Thyroid gland (tissue), 4 donors: ENCODE results near the gene CCDC34. TPM values are rescaled to one million over a fixed set of nuclear protein-coding genes. Genes with fewer than 3 reads are reported as not detected.

Experiments
- DNase-seq, 2 donors: peaks; one replicate each; pipeline ENCODE4 v3.0.0-alpha.2; 2019
- H3K27ac ChIP-seq, 3 donors: fragments of 200-600 bp; sonication (generic); 1 replicate in 2 of 3; 2 replicates in 1 of 3; pipeline ENCODE4 v1.5.1; 2016 to 2019; ENCODE audit warnings: mild to moderate bottlenecking in 1 of 3, moderate library complexity in 1 of 3
- H3K27me3 ChIP-seq: fragments of 200-600 bp; sonication (generic); one replicate; pipeline ENCODE4 v1.5.1; 2019
- H3K36me3 ChIP-seq, 2 donors: fragments of 200-600 bp; sonication (generic); one replicate each; pipeline ENCODE4 v1.5.1; 2016 to 2019
- H3K4me1 ChIP-seq, 2 donors: fragments of 200-600 bp; sonication (generic); one replicate each; pipeline ENCODE4 v1.5.1; 2017 to 2019
- H3K4me3 ChIP-seq, 3 donors: fragments of 200-600 bp; sonication (generic); replicated peaks in 1 of 3; 1 replicate in 2 of 3; 2 replicates in 1 of 3; pipeline ENCODE4 v1.5.1; 2016; ENCODE audit warnings: mild to moderate bottlenecking in 1 of 3
- H3K9me3 ChIP-seq: fragments of 200-600 bp; sonication (generic); one replicate; pipeline ENCODE4 v1.5.1; 2017
- CTCF ChIP-seq, 6 experiments: fragments of 200-600 bp in 3 of 6; fragments of 450-650 bp in 3 of 6; sonication (generic) in 3 of 6; IDR thresholded peaks; one replicate each; pipeline ENCODE4 v1.5.1; 2016 to 2019; ENCODE audit warnings: antibody characterized with exemption in 6 of 6, mild to moderate bottlenecking in 2 of 6, inconsistent platforms in 1 of 6, moderate library complexity in 1 of 6
- POLR2A ChIP-seq, 2 donors: fragments of 450-650 bp; IDR thresholded peaks; one replicate each; pipeline ENCODE4 v1.6.1; 2017; ENCODE audit warnings: antibody characterized with exemption in 2 of 2, mild to moderate bottlenecking in 2 of 2, moderate library complexity in 1 of 2
- WGBS, 2 donors: methylation state at CpG; one replicate each; pipeline ENCODE4 v1.1.5; 2017; 5-methylcytosine and 5-hydroxymethylcytosine counted together
- intact Hi-C: fragments of 100-400 bp; cut with DNase I; formaldehyde crosslinking; loops from one replicate; pipeline ENCODE4 v1.15.1; 2023
- total RNA-seq, 4 donors: library from RNA; depleted of rRNA; stranded (reverse); fragments of >200 nt; gene quantifications; one replicate each; pipeline ENCODE4 v1.2.3, GENCODE V29; 2016

Gene CCDC34
- total RNA-seq, 4 donors from 2014 or later: 2.1 to 4.6 (median 3.9) TPM

GRCh38 chr11:27305751-27306150 lies 57.3 kb downstream of the CCDC34 start:
- Histone ChIP-seq H3K4me1 (no peaks in the 10 kb centered on the region), H3K27ac (no peak overlapping the region), H3K4me3 (no peak overlapping the region), H3K9me3 (no peaks in the 10 kb centered on the region), H3K27me3 (no peaks in the 10 kb centered on the region), H3K36me3 (no peaks in the 10 kb centered on the region)
- TF ChIP-seq CTCF (IDR thresholded peaks at IDR 0.05): no peak
- TF ChIP-seq POLR2A (IDR thresholded peaks at IDR 0.05): no peak
- no peak for DNase-seq
- intact Hi-C loops: no loop called here
- WGBS, 2 donors: 96 to 100% methylated on average over 2 to 3 of the region's 3 CpGs

GRCh38 chr11:27304514-27304913 lies 58.5 kb downstream of the CCDC34 start:
- 90 to 93% methylated on average over 3 to 4 of the region's 8 CpGs for WGBS, 2 donors
- Histone ChIP-seq H3K27ac (no peak overlapping the region), H3K4me3 (no peak overlapping the region), H3K36me3 (no peaks in the 10 kb centered on the region), H3K27me3 (no peaks in the 10 kb centered on the region), H3K4me1 (no peaks in the 10 kb centered on the region), H3K9me3 (no peaks in the 10 kb centered on the region)
- DNase-seq: no peak
- intact Hi-C loops: no loop called here
- no peak for TF ChIP-seq CTCF (IDR thresholded peaks at IDR 0.05)
- TF ChIP-seq POLR2A (IDR thresholded peaks at IDR 0.05): no peak

GRCh38 chr11:27303903-27304302 lies 59.1 kb downstream of the CCDC34 start:
- H3K4me3 ChIP-seq: no peak overlapping the region
- H3K36me3 ChIP-seq: no peaks in the 10 kb centered on the region
- no peak overlapping the region for H3K27ac ChIP-seq
- no peak for DNase-seq
- no peaks in the 10 kb centered on the region for H3K27me3 ChIP-seq
- WGBS, 2 donors: 79 to 93% methylated on average over 5 of the region's 5 CpGs
- H3K9me3 ChIP-seq: no peaks in the 10 kb centered on the region
- TF ChIP-seq POLR2A (IDR thresholded peaks at IDR 0.05) (no peak), CTCF (IDR thresholded peaks at IDR 0.05) (no peak)
- intact Hi-C loops: no loop called here
- no peaks in the 10 kb centered on the region for H3K4me1 ChIP-seq

- Histone ChIP-seq H3K4me1 (no peaks in the 10 kb centered on the region), H3K27me3 (no peaks in the 10 kb centered on the region), H3K4me3 (no peak overlapping the region), H3K9me3 (no peaks in the 10 kb centered on the region), H3K36me3 (no peaks in the 10 kb centered on the region), H3K27ac (no peak overlapping the region)
- TF ChIP-seq CTCF (IDR thresholded peaks at IDR 0.05) (no peak), POLR2A (IDR thresholded peaks at IDR 0.05) (no peak)
- DNase-seq: no peak
- intact Hi-C loops: no loop called here
Measured at GRCh38 chr11:27300974-27301373, 62.0 kb downstream of the CCDC34 start.

GRCh38 chr11:27297616-27298015 lies 65.4 kb downstream of the CCDC34 start:
- Histone ChIP-seq H3K27me3 (no peaks in the 10 kb centered on the region), H3K4me1 (no peaks in the 10 kb centered on the region), H3K27ac (no peak overlapping the region), H3K36me3 (no peaks in the 10 kb centered on the region), H3K9me3 (no peaks in the 10 kb centered on the region), H3K4me3 (no peak overlapping the region)
- intact Hi-C loops: loop anchor here (5.0 to 10.0 kb wide), 2 partner anchors 110 to 187 kb away; no protein-coding TSS in a partner anchor
- TF ChIP-seq CTCF (IDR thresholded peaks at IDR 0.05) (no peak), POLR2A (IDR thresholded peaks at IDR 0.05) (no peak)
- no peak for DNase-seq
- 54 to 61% methylated on average over 1 of the region's 1 CpG for WGBS, 2 donors
